GM18870 (cell line): ENCODE measurements around the gene ALDH3A1.

Experiments used
- ATAC-seq: cut with Tn5 transposase; IDR thresholded peaks from one replicate; pipeline ENCODE4 v1.9.1; 2021; ENCODE audit warnings: moderate library complexity; ENCODE audit not compliant: unreplicated experiment

Gene ALDH3A1

GRCh38 chr17:19760746-19761145 is 12.6 kb upstream of the ALDH3A1 start:
- ATAC-seq, result no peak

GRCh38 chr17:19759568-19760549 is 11.8 kb upstream of the ALDH3A1 start:
- no peak for ATAC-seq

- ATAC-seq, result no peak
Observed at GRCh38 chr17:19757536-19758180, 9.6 kb upstream of the ALDH3A1 start.

- ATAC-seq, result no peak
Observed at GRCh38 chr17:19756546-19756945, 8.4 kb upstream of the ALDH3A1 start.

GRCh38 chr17:19755821-19756510 is 7.9 kb upstream of the ALDH3A1 start:
- no peak for ATAC-seq

GRCh38 chr17:19755392-19755791 is 7.3 kb upstream of the ALDH3A1 start:
- no peak for ATAC-seq

GRCh38 chr17:19753661-19754463 is 5.8 kb upstream of the ALDH3A1 start:
- ATAC-seq, result no peak

GRCh38 chr17:19753051-19753509 is 5.0 kb upstream of the ALDH3A1 start:
- ATAC-seq, result no peak

GRCh38 chr17:19752216-19753050 is 4.3 kb upstream of the ALDH3A1 start:
- no peak for ATAC-seq

- no peak for ATAC-seq
Observed at GRCh38 chr17:19750835-19751234, 2.7 kb upstream of the ALDH3A1 start.

GRCh38 chr17:19750020-19750572 is 2.0 kb upstream of the ALDH3A1 start:
- ATAC-seq, result no peak

- ATAC-seq, result no peak
Observed at GRCh38 chr17:19748807-19749193, 702 bp upstream of the ALDH3A1 start.

- no peak for ATAC-seq
Observed at GRCh38 chr17:19747159-19747719, 859 bp downstream of the ALDH3A1 start.

GRCh38 chr17:19746517-19746916 is 1.6 kb downstream of the ALDH3A1 start:
- no peak for ATAC-seq

- ATAC-seq, result no peak
Observed at GRCh38 chr17:19744922-19745757, 3.0 kb downstream of the ALDH3A1 start.

- ATAC-seq, result no peak
Observed at GRCh38 chr17:19744492-19744891, 3.6 kb downstream of the ALDH3A1 start.

GRCh38 chr17:19743101-19744100 is 4.7 kb downstream of the ALDH3A1 start:
- ATAC-seq, result no peak
